ENCODE results near the gene HCST. TPM values are rescaled to one million over a fixed set of nuclear protein-coding genes. Genes with fewer than 3 reads are reported as not detected.

The HCST gene
- total RNA-seq, 1 donor from 2014 or later, result 1.3 TPM

GRCh38 chr19:35915443-35915842 lies 13.1 kb downstream of the HCST start:
- Histone ChIP-seq H3K4me3 (ENCODE audit: low read depth, low read length) (no peak overlapping the region), H3K36me3 (ENCODE audit: control insufficient read depth, insufficient read depth, low read length) (no peaks in the 10 kb centered on the region), H3K27me3 (ENCODE audit: control insufficient read depth, insufficient read depth, low read length) (no peaks in the 10 kb centered on the region)
- DNase-seq (ENCODE audit: low read depth) (no peak), FAIRE-seq (no peak)
- TF ChIP-seq CTCF (IDR thresholded peaks at IDR 0.05; ENCODE audit: insufficient read depth, low read length, severe bottlenecking), result no peak

- Histone ChIP-seq H3K36me3 (ENCODE audit: control insufficient read depth, insufficient read depth, low read length) (no peaks in the 10 kb centered on the region), H3K27me3 (ENCODE audit: control insufficient read depth, insufficient read depth, low read length) (no peaks in the 10 kb centered on the region), H3K4me3 (ENCODE audit: low read depth, low read length) (no peak overlapping the region)
- TF ChIP-seq CTCF (IDR thresholded peaks at IDR 0.05; ENCODE audit: insufficient read depth, low read length, severe bottlenecking), result no peak
- no peak for FAIRE-seq
- no peak for DNase-seq (ENCODE audit: low read depth)
Measured at GRCh38 chr19:35919306-35919705, 17.0 kb downstream of the HCST start.

GRCh38 chr19:35921012-35921411 lies 18.7 kb downstream of the HCST start:
- FAIRE-seq (no peak), DNase-seq (ENCODE audit: low read depth) (no peak)
- Histone ChIP-seq H3K27me3 (ENCODE audit: control insufficient read depth, insufficient read depth, low read length) (no peaks in the 10 kb centered on the region), H3K36me3 (ENCODE audit: control insufficient read depth, insufficient read depth, low read length) (no peaks in the 10 kb centered on the region), H3K4me3 (ENCODE audit: low read depth, low read length) (no peak overlapping the region)
- no peak for TF ChIP-seq CTCF (IDR thresholded peaks at IDR 0.05; ENCODE audit: insufficient read depth, low read length, severe bottlenecking)

- FAIRE-seq (no peak), DNase-seq (ENCODE audit: low read depth) (no peak)
Measured at GRCh38 chr19:35925501-35925900, 23.2 kb downstream of the HCST start.

GRCh38 chr19:35928507-35928906 lies 26.2 kb downstream of the HCST start:
- no peaks in the 10 kb centered on the region for H3K36me3 ChIP-seq (ENCODE audit: control insufficient read depth, insufficient read depth, low read length)
- FAIRE-seq, result no peak
- TF ChIP-seq CTCF (IDR thresholded peaks at IDR 0.05; ENCODE audit: insufficient read depth, low read length, severe bottlenecking), result no peak
- no peak overlapping the region for H3K4me3 ChIP-seq (ENCODE audit: low read depth, low read length)
- peaks cover 1% of the 10 kb centered on the region for H3K27me3 ChIP-seq (ENCODE audit: control insufficient read depth, insufficient read depth, low read length)
- no peak for DNase-seq (ENCODE audit: low read depth)

More at GRCh38 chr19:35925501-35925900, 23.2 kb downstream of the HCST start:
- Histone ChIP-seq H3K36me3 (ENCODE audit: control insufficient read depth, insufficient read depth, low read length) (no peaks in the 10 kb centered on the region), H3K4me3 (ENCODE audit: low read depth, low read length) (no peak overlapping the region), H3K27me3 (ENCODE audit: control insufficient read depth, insufficient read depth, low read length) (peaks cover 1% of the 10 kb centered on the region)
- no peak for TF ChIP-seq CTCF (IDR thresholded peaks at IDR 0.05; ENCODE audit: insufficient read depth, low read length, severe bottlenecking)

- DNase-seq (ENCODE audit: low read depth) (no peak), FAIRE-seq (no peak)
- H3K36me3 ChIP-seq (ENCODE audit: control insufficient read depth, insufficient read depth, low read length), result no peaks in the 10 kb centered on the region
Measured at GRCh38 chr19:35929876-35930275, 27.5 kb downstream of the HCST start.

More at GRCh38 chr19:35929876-35930275, 27.5 kb downstream of the HCST start:
- no peak for TF ChIP-seq CTCF (IDR thresholded peaks at IDR 0.05; ENCODE audit: insufficient read depth, low read length, severe bottlenecking)
- Histone ChIP-seq H3K4me3 (ENCODE audit: low read depth, low read length) (no peak overlapping the region), H3K27me3 (ENCODE audit: control insufficient read depth, insufficient read depth, low read length) (peaks cover 1% of the 10 kb centered on the region)

Measured in bronchial epithelial cell (primary cell).